ENCODE data around the gene OSBPL10.

Gene OSBPL10

DNA sequence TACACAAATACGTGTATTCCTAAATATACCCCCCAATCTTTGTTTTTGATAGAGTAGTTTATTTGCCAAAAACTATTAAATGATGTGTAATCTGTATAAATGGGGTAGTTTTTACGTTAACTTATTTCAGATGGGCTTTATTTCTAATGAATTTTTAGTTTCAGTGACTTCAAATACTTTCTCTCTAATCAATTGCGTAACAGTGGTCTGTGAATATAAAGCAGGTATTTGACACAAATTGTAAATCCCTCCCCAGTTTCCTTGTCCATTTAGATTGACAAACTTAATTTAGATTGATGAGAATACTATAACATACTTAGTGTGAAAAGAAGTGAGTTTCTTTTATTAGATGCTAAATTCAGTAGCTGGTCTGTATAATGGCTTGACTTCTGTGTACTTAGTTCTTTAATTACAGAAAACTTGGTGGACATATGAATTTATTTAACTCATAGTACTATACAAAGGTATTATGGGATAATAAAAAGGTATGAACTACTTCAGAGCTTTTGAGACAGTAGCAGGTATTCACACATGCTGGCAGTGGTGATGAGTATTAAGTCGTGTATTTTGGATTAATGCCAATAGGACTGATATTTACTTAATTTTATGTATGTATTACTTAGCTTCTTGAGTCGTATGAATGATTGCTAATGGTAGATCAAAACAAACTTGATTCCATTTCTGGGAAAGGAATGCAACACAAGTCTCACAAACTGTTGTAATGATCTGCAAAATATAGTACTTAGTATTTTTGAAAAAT lies 366.7 kb downstream of the OSBPL10 start:
- no peaks in the 10 kb centered on the region for H3K4me1 ChIP-seq (ENCODE audit: insufficient read depth, low read length, poor library complexity, severe bottlenecking)
- no peaks in the 10 kb centered on the region for H3K27me3 ChIP-seq (ENCODE audit: insufficient read depth, low read length, poor library complexity, severe bottlenecking)
- peaks cover 99% of the 10 kb centered on the region for H3K79me2 ChIP-seq (ENCODE audit: insufficient read depth, low read length)
- H3K9ac ChIP-seq (ENCODE audit: low read depth, low read length, poor library complexity, severe bottlenecking), result no peak overlapping the region
- H3K36me3 ChIP-seq (ENCODE audit: insufficient read depth, low read length), result peaks cover 100% of the 10 kb centered on the region
- H3K9me3 ChIP-seq (ENCODE audit: insufficient read depth, low read depth, low read length), result no peaks in the 10 kb centered on the region
- no peak overlapping the region for H3K4me2 ChIP-seq (ENCODE audit: low read depth, low read length, poor library complexity, severe bottlenecking)
- peaks cover 99% of the 10 kb centered on the region for H4K20me1 ChIP-seq (ENCODE audit: insufficient read depth, low read length, poor library complexity, severe bottlenecking)
- no peaks in the 10 kb centered on the region for H3K9me2 ChIP-seq (replicated peaks; ENCODE audit: low read depth, low read length)
- H3F3A ChIP-seq (ENCODE audit: low read depth), result peaks cover 43% of the 10 kb centered on the region
- no peak overlapping the region for H3K4me3 ChIP-seq (ENCODE audit: low read length, poor library complexity, severe bottlenecking)
- TF ChIP-seq, protein P1, sequence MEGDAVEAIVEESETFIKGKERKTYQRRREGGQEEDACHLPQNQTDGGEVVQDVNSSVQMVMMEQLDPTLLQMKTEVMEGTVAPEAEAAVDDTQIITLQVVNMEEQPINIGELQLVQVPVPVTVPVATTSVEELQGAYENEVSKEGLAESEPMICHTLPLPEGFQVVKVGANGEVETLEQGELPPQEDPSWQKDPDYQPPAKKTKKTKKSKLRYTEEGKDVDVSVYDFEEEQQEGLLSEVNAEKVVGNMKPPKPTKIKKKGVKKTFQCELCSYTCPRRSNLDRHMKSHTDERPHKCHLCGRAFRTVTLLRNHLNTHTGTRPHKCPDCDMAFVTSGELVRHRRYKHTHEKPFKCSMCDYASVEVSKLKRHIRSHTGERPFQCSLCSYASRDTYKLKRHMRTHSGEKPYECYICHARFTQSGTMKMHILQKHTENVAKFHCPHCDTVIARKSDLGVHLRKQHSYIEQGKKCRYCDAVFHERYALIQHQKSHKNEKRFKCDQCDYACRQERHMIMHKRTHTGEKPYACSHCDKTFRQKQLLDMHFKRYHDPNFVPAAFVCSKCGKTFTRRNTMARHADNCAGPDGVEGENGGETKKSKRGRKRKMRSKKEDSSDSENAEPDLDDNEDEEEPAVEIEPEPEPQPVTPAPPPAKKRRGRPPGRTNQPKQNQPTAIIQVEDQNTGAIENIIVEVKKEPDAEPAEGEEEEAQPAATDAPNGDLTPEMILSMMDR (conservative IDR thresholded peaks at IDR 0.05; ENCODE audit: low read length), result no peak
- no peak for TF ChIP-seq EZH2phosphoT487 (IDR thresholded peaks at IDR 0.05; ENCODE audit: borderline replicate concordance)
- no peak overlapping the region for H2AFZ ChIP-seq (ENCODE audit: low read length)

DNA sequence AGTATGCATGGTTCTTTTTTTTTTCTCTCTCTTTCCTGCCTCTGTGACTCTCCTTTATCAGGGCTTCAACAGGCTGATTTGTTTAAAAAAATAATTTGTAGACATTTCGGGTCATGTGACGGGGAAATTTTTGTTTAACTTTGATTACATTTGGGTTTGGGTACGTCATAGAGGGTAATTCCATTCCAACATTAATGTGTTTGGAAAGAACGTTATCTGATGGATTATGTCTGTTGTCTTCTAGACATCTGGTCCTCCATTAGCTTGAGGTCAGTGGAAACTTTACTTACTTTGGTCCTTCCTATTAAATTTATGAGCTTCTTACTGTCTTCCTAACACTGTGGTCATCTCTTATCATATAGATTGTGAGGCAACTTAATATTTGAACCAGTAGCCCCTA lies 367.4 kb downstream of the OSBPL10 start:
- Histone ChIP-seq H3K4me2 (ENCODE audit: low read depth, low read length, poor library complexity, severe bottlenecking) (no peak overlapping the region), H3K9me2 (replicated peaks; ENCODE audit: low read depth, low read length) (no peaks in the 10 kb centered on the region), H3K36me3 (ENCODE audit: insufficient read depth, low read length) (peaks cover 99% of the 10 kb centered on the region), H3K27me3 (ENCODE audit: insufficient read depth, low read length, poor library complexity, severe bottlenecking) (no peaks in the 10 kb centered on the region), H3K9me3 (ENCODE audit: insufficient read depth, low read depth, low read length) (no peaks in the 10 kb centered on the region), H3K9ac (ENCODE audit: low read depth, low read length, poor library complexity, severe bottlenecking) (no peak overlapping the region), H3F3A (ENCODE audit: low read depth) (peaks cover 43% of the 10 kb centered on the region), H3K79me2 (ENCODE audit: insufficient read depth, low read length) (peaks cover 100% of the 10 kb centered on the region), H3K4me1 (ENCODE audit: insufficient read depth, low read length, poor library complexity, severe bottlenecking) (no peaks in the 10 kb centered on the region), H3K4me3 (ENCODE audit: low read length, poor library complexity, severe bottlenecking) (no peak overlapping the region), H4K20me1 (ENCODE audit: insufficient read depth, low read length, poor library complexity, severe bottlenecking) (peaks cover 99% of the 10 kb centered on the region), H2AFZ (ENCODE audit: low read length) (no peak overlapping the region)
- TF ChIP-seq EZH2phosphoT487 (IDR thresholded peaks at IDR 0.05; ENCODE audit: borderline replicate concordance), result no peak
- TF ChIP-seq, protein P1 (conservative IDR thresholded peaks at IDR 0.05; ENCODE audit: low read length), result no peak

DNA sequence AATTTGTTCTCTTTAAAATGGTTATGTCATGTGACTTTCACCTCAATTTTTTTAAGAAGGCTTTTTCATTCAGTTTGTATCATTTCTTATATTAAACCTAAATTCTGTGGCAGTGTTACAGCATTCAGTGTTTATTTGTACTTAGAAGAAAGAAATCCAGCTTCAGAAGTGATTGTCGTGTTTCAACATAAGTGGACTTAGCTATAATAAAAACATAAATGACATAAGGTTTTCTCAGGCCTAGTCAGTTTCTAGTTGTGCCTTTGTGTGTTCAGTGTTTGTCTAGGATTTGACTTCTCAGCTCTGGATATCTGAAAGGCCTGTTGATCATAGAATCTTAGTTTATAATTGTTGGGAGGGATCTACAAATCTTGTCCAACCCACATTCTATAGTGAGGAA lies 367.9 kb downstream of the OSBPL10 start:
- H3K79me2 ChIP-seq (ENCODE audit: insufficient read depth, low read length), result peaks cover 100% of the 10 kb centered on the region
- no peaks in the 10 kb centered on the region for H3K4me1 ChIP-seq (ENCODE audit: insufficient read depth, low read length, poor library complexity, severe bottlenecking)
- TF ChIP-seq, protein P1 (conservative IDR thresholded peaks at IDR 0.05; ENCODE audit: low read length), result no peak
- TF ChIP-seq EZH2phosphoT487 (IDR thresholded peaks at IDR 0.05; ENCODE audit: borderline replicate concordance), result no peak
- H3K36me3 ChIP-seq (ENCODE audit: insufficient read depth, low read length), result peaks cover 99% of the 10 kb centered on the region
- H3K4me3 ChIP-seq (ENCODE audit: low read length, poor library complexity, severe bottlenecking), result no peak overlapping the region
- peaks cover 99% of the 10 kb centered on the region for H4K20me1 ChIP-seq (ENCODE audit: insufficient read depth, low read length, poor library complexity, severe bottlenecking)
- peaks cover 44% of the 10 kb centered on the region for H3F3A ChIP-seq (ENCODE audit: low read depth)
- no peaks in the 10 kb centered on the region for H3K9me2 ChIP-seq (replicated peaks; ENCODE audit: low read depth, low read length)
- H3K4me2 ChIP-seq (ENCODE audit: low read depth, low read length, poor library complexity, severe bottlenecking), result no peak overlapping the region
- no peak overlapping the region for H3K9ac ChIP-seq (ENCODE audit: low read depth, low read length, poor library complexity, severe bottlenecking)
- no peaks in the 10 kb centered on the region for H3K27me3 ChIP-seq (ENCODE audit: insufficient read depth, low read length, poor library complexity, severe bottlenecking)
- H3K9me3 ChIP-seq (ENCODE audit: insufficient read depth, low read depth, low read length), result no peaks in the 10 kb centered on the region
- H2AFZ ChIP-seq (ENCODE audit: low read length), result no peak overlapping the region

All from Loucy (cell line).